Gastrocnemius medialis (tissue), 4 donors: Measurements from ENCODE around the gene MESP1.

Experiments
- POLR2A ChIP-seq, 2 donors: fragments of 450-650 bp; IDR thresholded peaks; one replicate each; pipeline ENCODE4 v1.6.1; 2017; ENCODE audit warnings: antibody characterized with exemption in 2 of 2, mild to moderate bottlenecking in 2 of 2, moderate library complexity in 2 of 2
- TF ChIP-seq, protein P1 (sequence below), 5 experiments: fragments of 450-650 bp in 3 of 5; fragments of 200-600 bp in 2 of 5; sonication (generic) in 2 of 5; IDR thresholded peaks in 4 of 5; conservative IDR thresholded peaks in 1 of 5; 1 replicate in 4 of 5; 2 replicates in 1 of 5; pipeline ENCODE4 v1.5.1; 2016 to 2019; ENCODE audit warnings: antibody characterized with exemption in 5 of 5, mild to moderate bottlenecking in 3 of 5, moderate library complexity in 3 of 5

DNA sequence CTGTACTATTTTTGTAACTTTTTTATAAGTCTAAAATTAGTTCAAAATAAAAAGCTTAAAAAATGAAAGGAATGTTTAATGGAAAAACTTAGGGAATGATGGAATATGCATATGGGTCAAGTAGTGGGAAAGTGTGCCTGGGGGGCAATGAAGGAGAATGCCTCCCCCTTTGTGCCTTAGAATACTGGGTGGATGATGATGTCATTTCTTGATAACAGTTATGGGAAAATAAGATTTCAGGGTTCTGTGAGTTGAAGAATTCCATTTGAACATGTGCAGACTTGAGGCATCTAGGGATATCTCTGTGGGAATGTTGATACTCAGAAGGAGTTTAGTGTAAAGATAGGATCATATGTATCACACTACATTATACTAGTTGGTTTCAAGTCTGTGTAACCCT lies 46.6 kb downstream of the MESP1 start:
- TF ChIP-seq, protein P1, sequence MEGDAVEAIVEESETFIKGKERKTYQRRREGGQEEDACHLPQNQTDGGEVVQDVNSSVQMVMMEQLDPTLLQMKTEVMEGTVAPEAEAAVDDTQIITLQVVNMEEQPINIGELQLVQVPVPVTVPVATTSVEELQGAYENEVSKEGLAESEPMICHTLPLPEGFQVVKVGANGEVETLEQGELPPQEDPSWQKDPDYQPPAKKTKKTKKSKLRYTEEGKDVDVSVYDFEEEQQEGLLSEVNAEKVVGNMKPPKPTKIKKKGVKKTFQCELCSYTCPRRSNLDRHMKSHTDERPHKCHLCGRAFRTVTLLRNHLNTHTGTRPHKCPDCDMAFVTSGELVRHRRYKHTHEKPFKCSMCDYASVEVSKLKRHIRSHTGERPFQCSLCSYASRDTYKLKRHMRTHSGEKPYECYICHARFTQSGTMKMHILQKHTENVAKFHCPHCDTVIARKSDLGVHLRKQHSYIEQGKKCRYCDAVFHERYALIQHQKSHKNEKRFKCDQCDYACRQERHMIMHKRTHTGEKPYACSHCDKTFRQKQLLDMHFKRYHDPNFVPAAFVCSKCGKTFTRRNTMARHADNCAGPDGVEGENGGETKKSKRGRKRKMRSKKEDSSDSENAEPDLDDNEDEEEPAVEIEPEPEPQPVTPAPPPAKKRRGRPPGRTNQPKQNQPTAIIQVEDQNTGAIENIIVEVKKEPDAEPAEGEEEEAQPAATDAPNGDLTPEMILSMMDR (IDR thresholded peaks at IDR 0.05 in 4 of 5, conservative IDR thresholded peaks at IDR 0.05 in 1 of 5) = no peak
- TF ChIP-seq POLR2A (IDR thresholded peaks at IDR 0.05) = no peak
